Measurements from ENCODE around the gene GPR157.

GPR157 gene

GRCh38 chr1:9066945-9067807 is 61.7 kb downstream of the GPR157 start:
- in situ Hi-C loops (cut with MboI; ENCODE audit: low sequenced_read_pairs) = no loop called here

DNA sequence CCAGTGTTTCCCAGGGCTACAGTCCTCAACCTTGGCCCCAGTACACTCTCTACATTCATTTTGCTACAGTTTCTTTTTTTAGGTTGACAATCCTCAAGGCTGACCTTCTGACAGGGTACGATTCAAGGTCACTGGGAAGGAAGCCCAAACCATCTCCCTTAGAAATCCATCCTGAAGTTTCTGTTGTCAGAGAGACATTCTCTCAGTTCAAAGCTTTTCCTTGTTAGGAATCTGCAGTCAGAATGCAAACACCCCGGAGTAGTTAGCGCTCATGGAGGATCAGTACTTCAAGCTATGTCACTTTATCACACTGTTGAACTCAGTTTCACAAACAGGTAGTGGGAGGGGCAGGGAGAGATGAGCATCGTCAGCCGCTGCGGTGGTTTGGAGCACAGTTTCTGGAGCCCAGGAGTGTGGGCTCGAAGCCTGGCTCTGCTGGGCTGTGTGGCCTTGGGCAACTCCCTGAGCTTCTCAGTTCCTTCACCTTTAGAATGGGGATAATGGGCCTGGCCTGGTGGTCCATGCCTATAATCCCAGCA is 63.6 kb downstream of the GPR157 start:
- in situ Hi-C loops (cut with MboI; ENCODE audit: low sequenced_read_pairs) = no loop called here

GRCh38 chr1:9062846-9063245 is 66.1 kb downstream of the GPR157 start:
- in situ Hi-C loops (cut with MboI; ENCODE audit: low sequenced_read_pairs) = no loop called here

DNA sequence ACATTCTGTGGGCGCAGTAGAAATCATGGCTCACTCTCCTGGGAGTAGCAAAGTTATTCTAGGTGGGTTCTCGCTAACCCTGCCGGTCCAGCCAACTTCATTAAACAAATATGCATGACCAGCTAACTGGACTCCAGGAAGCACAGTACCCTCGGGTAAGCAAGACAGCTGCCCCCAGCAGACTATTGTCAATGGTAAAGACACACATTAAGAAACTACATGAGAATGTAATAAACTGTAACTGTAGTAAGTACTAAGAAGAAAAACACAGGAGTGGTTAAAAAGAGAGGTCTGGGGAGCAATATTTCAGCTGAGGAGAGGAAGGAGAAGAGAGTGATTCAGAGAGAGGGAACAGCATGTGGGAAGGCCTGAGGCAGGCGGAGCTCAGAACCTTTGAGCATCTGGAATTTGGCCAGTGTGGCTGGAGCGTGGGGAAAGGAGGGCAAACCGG is 66.9 kb downstream of the GPR157 start:
- in situ Hi-C loops (cut with MboI; ENCODE audit: low sequenced_read_pairs) = no loop called here

DNA sequence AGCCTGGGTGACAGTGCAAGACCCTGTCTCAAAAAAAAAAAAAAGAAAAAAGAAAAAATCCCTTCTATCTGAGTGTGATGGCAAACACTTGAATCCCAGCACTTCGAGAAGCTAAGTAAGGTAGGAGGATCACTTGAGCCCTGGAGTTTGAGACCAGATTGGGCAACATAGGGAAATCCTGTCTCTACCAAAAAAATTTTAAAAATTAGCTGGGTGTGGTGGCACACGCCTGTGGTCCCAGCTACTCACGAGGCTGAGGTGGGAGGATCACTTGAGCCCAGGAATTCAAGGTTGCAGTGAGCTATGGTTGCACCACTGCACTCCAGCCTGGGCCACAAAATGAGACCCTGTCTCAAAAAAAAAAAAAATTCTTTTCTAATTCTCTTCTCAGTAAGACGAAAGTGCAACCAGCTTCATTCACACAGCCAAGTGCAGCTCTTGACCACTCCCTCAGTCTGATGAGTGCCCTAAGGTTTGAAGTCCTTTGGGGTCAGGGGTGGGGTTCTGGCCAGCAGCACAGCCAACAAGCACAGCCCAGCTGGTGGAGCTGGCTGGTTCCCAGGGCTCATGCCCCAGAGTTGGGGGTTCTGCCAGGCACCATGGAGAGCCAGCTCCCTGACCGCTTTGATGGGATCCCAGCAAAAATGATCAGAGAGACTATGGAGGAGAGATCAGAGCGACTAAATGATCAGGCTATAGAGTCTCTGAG is 67.5 kb downstream of the GPR157 start:
- in situ Hi-C loops (cut with MboI; ENCODE audit: low sequenced_read_pairs) = no loop called here

GRCh38 chr1:9059891-9060744 is 68.8 kb downstream of the GPR157 start:
- in situ Hi-C loops (cut with MboI; ENCODE audit: low sequenced_read_pairs) = loop anchor here (10.0 kb wide), 1 partner anchor 45 kb away; no protein-coding TSS in a partner anchor

GRCh38 chr1:9058465-9058864 is 70.4 kb downstream of the GPR157 start:
- in situ Hi-C loops (cut with MboI; ENCODE audit: low sequenced_read_pairs) = loop anchor here (10.0 kb wide), 1 partner anchor 46 kb away; no protein-coding TSS in a partner anchor

GRCh38 chr1:9057851-9058250 is 71.1 kb downstream of the GPR157 start:
- in situ Hi-C loops (cut with MboI; ENCODE audit: low sequenced_read_pairs) = loop anchor here (10.0 kb wide), 1 partner anchor 47 kb away; no protein-coding TSS in a partner anchor

GRCh38 chr1:9052272-9053049 is 76.4 kb downstream of the GPR157 start:
- in situ Hi-C loops (cut with MboI; ENCODE audit: low sequenced_read_pairs) = loop anchor here (10.0 kb wide), 1 partner anchor 52 kb away; no protein-coding TSS in a partner anchor

DNA sequence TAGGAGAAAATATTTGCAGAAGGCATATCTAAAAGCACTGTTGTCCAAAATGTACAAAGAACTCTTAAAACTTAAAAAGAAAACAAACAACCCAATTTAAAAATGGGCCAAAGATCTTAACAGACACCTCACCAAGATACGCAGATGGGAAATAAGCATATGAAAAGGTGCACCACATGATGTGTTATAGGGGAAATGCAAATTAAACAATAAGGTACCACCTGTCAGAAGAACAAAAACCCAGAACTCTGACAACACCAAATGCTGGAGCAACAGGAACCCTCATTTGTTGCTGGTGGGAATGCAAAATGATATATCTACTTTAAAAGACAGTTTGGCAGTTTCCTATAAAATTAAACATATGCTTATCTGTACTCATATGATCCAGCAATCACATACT is 77.5 kb downstream of the GPR157 start:
- in situ Hi-C loops (cut with MboI; ENCODE audit: low sequenced_read_pairs) = loop anchor here (10.0 kb wide), 1 partner anchor 53 kb away; no protein-coding TSS in a partner anchor

GRCh38 chr1:9050803-9051202 is 78.1 kb downstream of the GPR157 start:
- in situ Hi-C loops (cut with MboI; ENCODE audit: low sequenced_read_pairs) = loop anchor here (10.0 kb wide), 1 partner anchor 54 kb away; no protein-coding TSS in a partner anchor
